NCI-H526 (cell line): ENCODE measurements around the gene PRICKLE4.

Experiments used
- DNase-seq, 2 experiments: peaks; one replicate each; lab custom pipeline; 2025; lab: John Stamatoyannopoulos, UW

PRICKLE4 gene

DNA sequence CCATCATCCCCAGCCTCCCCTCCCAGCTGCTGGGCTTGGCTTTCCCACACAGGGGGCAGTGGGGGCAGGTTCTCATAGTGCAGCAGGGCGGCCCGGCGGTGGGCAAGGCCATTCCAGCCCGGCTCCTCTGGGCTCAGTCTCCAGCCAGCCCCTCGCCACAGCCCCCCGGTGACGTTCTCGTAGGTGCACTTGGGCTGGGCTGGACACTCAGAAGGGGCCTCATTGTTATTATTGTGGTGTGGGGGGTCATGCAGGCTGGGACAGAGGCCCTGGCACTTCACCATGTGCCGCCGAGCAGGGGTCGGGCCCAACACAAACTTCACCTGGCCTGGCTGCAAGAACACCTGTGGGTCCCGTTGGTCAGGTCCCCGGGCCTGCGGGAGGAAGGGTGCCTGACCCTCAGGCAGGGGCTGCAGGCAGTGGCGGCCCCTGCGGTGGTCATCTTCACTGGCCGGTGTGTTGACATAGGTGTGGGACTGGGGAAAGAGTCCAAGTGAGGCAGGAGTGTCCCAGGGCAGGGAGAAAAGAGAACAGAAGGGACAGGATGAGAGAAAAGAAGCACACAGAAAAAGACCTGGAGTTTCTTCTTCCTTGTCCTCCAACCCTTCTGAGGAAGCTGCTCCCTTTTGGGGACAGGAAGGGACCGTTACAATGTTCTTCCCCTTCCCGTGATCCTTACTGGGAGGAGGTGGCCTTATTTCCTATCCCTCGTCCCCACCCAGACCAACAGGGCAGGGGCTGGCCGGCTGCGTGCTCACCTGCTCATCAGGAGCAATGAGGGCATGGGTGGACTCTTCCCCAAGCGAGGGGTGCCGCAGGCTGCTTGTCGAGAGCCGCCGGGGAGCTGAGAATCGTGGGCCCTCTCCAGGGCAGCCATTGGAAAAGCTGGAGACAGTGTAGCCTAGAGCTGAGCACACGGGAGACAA, 9.3 kb upstream of the PRICKLE4 start:
- no peak for DNase-seq

DNA sequence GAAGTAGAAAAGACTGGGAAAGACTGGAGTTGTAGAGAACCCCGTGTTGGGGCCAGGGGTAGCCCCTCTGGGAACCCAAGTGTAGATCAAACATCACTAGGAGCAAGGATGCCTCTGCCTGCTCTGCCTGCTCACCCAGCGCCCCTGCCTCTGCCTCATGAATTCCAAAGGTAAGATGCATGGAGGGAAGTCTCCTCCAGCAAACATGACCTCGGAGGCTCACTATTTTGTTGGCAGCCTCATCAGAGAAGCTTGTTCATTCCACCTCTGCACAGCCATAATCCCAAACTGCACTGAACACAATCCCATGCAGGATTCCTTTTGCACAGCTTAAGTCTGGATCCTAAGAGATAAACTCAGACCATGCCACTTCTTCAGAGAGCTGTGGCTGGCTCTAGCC, 5.7 kb upstream of the PRICKLE4 start:
- DNase-seq: no peak

DNA sequence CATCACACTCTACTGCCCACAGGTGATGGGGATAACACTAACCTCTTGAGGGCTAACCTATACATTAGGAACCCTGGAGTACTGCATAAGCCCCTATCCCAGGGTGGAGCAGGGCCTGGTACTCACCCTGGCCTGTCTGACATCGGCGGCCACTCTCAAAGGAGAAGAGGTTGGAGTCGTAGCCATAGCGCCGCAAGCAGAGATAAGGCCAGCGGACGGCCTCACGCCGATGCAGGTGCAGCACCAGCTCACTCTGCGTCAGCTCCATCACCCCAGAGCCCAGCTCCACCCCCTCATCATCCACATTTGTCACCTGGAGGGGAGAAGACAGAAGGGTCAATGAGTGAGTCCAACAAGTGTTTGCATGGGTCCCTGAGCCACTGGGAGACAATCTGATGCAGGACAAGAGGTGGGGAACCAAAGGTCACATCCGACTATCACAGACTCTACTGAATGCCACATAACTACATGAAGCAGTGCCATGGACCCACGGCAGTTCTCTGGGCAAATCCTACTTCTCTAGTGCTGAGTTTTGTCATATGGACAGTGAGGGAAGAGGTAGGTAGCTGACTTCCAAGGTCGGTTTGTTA, 5.2 kb upstream of the PRICKLE4 start:
- no peak for DNase-seq

DNA sequence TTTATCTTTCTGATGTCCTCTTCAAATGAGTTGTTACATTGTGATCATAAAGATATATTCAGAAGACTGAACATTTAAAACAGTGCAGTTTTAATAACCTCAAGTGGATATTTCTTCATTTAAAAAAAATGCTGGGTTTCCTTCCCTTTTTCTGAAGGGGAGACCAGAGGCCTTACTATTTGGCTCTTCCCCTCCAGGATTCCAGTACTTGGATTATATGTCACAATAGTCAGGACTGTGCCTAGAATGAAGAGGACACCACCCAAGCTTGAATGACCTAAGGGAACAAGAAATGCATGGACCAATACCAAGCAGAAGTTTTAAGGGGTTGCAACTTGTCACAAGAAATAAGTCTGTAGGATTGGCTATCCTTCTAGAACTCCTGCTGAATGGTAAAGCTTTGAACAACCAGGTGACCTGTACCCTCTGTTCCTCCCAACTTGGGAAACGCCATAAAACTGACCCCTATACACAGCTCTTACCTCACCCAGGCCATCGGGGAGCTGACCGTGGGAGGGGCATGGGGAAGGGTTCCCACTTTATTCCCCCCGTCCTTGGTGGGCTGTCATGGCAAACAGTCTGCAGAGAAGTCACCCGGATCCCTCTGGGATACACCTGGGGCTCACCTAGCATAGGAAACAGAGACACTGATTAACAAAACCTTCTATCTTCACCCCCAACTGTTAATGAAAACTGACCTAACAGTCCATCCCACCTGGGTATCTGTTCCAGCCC, 2.9 kb upstream of the PRICKLE4 start:
- no peak for DNase-seq

DNA sequence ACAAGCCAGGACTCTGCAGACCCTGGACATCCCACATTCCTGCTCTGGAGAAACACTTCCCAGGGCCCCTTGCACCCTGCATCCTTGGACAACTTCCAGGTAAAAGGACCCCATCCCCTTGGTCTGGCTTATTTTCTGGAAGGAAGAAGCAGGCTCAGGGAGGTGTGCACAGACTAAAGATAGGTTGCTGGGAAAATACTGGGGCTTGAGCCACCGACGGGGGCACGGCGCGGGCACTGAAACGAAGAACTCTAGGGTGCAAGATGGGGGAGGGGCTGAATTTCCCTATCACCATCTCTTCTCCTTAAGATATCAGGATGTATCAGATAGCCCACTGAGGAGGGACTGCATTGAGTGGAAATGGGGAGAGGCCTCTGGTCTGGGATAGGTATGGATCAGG, 1.7 kb upstream of the PRICKLE4 start:
- DNase-seq: no peak

DNA sequence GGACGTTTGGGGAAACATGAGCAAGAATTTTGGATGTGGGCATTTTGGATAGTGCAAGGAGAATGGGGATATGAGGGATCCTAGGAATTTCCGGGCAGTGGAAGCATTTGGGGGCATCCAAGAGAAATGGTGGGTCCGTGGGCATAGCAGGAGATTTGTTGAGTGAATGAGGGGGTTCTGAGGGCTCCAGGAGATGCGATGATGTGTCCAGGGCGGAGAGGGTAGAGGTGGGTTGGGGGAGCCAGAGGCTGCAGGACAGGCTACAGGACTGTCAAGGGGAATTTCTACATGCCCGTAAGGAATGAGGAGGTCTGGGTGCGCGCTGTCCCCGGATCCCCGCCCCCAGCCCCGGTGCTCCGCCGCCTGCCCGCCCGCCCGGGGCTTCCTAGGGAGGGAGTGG, 1.2 kb upstream of the PRICKLE4 start:
- DNase-seq: no peak

DNA sequence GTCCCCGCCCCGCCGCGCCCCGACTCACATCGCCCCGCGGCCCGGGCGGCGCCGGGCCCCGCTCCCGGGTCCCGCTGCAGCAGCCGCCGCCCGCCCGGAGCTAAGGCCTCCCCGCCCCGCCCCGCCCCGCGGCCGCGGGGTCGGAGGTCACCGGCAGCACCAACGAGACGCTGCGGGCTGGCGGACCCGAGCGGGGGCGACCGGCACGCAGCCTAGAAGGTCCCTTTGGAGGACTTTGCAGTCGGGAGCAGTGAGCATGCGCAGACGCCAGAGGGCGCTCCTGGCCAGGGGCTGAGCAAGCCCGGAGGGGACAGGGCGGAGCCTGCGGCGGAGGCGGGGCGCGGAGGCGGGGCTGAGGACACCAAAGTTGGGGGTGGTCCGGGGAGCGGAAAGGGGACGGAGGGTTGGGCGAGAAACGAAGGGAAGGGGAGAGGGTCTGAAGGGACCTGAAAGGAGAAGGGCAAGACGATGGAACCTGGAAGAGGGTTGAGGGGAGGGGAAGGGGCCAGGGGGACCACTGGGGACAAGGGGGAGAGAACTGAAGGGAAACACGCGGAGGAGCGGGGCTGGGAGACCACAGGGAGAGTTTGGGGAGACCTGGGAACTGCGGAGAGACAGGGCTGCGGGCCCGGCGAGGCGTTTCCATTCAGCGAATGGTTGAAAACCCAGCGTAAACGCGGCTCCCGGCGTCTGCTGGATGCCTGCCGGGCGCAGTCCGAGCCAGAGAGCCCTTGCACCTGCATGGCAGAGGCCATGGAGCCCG, 613 bp upstream of the PRICKLE4 start, which contains the start of gene FRS3:
FRS3 (minus strand) TSS at position 113 of the 763 bp plus-strand sequence. CDS start 2,913 bp downstream, outside the sequence.
- DNase-seq: peak; percentile 76 to 96

DNA sequence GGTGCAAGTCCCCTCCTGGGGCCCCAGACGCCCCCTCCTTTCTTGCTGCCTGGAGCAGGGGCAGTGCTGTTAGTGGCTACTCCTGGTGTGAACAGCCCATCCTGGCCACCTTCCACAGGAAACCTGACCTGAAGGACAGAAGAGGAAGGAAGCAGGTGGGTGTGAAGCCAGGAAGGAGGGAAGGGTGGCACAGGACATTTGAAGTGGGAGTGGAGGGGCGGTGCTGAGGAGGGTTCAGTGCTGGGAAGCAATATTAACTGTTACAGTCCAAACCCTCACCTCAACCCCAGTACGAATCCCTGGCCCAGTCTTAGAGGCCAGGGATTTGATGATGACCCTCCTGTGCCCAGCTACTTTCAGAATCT, 766 bp downstream of the PRICKLE4 start:
- DNase-seq: no peak

DNA sequence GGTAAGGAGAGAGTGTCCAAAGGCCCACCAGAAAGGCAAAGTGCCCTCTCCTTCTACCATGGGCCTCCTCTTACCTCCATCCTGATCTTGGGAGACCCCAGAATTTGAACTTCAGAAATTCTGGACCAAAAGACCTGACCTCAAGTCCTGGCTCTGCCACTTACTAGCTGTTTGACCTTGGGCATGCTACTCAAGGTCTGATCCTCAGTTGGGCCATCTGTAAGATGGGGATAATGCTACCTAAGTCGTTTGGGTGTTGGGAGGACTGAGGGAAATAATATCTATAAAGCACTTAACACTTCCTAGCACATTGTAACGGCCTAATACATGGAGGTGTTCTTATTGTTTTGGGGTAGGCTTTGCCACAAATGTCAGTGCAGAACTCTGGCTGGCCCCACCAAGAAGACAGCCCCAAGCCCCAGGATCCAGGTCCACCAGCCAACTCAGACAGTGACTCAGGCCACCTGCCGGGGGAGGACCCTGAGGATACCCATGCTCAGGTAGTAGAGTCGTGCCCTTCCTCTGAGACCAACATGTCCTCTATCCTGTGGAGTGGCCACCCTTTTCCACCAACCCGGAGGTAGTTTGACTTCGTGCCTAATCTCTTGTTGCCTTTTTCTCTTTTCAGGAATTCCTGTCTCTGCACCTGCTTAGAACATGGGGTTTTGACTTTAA, 2.7 kb downstream of the PRICKLE4 start:
- no peak for DNase-seq

DNA sequence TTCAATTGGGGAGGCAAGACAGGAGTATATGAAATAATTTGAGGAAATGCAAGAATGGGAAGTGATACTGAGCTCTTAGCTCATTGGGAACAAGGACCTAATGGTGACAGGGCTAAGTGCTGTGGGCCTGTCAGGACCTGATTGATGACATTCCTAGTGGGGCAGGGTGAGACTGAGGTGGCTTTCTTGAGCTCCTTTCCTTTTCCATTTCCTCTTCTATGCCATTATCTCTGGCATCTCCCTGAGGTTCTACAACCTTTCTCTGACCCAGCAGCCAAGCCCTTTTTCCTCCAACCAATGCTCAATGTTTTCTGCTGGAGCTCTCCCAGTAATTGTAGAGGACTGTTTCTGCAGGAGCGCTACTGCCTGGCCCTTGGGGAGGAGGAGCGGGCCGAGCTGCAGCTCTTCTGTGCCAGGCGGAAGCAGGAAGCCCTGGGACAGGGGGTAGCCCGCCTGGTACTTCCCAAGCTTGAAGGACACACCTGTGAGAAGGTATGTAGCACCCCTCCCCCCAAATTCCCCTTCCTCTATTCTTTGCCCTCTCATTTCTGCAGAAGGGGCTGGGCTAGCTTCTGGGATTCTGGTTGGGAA, 4.1 kb downstream of the PRICKLE4 start:
- DNase-seq: no peak

DNA sequence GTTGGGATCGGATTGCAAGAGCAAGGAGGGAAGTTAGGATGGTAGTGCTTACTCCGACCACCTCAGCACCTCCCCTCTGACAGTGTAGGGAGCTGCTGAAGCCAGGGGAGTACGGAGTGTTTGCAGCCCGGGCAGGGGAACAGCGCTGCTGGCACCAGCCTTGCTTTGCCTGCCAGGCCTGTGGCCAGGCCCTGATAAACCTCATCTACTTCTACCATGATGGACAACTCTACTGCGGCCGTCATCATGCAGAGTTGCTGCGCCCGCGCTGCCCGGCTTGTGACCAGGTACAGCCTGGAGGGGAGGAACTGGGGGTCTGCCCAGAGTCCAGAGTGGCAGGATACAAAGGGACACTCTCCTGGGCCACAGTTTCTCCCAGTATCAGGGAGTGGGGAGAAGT, 4.7 kb downstream of the PRICKLE4 start:
- DNase-seq: no peak

DNA sequence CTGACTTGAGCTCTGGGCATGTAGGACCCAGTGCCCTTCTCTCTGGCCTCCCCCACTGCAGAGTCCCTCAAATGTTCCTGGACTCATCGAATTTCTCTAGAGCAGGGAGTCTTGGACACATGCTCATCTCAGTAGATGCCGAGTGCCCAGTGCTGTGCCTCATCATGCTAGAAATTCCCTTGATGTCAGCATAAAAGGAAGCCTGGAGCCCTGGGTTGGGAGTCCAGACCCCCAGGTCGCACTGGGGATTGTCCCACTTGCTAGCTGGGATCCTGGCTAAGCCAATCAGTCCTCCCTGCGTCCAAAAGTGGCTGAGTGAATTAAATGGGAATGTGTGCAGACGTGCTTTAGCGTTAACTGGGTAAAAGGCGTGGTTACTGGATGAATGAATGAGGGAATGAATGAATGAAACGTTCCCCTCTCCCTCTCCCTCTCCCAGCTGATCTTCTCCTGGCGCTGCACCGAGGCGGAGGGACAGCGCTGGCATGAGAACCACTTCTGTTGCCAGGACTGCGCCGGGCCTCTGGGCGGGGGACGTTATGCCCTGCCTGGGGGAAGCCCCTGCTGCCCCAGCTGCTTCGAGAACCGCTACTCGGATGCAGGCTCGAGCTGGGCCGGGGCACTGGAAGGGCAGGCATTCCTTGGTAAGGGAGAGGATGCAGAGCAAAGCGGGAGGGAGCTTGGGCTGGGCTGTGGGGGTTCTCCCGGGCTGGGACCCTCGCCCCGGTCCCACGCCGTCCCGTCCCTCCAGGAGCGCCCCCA, 5.3 kb downstream of the PRICKLE4 start:
- peak in 1 of 2 experiments; percentile 67 for DNase-seq

DNA sequence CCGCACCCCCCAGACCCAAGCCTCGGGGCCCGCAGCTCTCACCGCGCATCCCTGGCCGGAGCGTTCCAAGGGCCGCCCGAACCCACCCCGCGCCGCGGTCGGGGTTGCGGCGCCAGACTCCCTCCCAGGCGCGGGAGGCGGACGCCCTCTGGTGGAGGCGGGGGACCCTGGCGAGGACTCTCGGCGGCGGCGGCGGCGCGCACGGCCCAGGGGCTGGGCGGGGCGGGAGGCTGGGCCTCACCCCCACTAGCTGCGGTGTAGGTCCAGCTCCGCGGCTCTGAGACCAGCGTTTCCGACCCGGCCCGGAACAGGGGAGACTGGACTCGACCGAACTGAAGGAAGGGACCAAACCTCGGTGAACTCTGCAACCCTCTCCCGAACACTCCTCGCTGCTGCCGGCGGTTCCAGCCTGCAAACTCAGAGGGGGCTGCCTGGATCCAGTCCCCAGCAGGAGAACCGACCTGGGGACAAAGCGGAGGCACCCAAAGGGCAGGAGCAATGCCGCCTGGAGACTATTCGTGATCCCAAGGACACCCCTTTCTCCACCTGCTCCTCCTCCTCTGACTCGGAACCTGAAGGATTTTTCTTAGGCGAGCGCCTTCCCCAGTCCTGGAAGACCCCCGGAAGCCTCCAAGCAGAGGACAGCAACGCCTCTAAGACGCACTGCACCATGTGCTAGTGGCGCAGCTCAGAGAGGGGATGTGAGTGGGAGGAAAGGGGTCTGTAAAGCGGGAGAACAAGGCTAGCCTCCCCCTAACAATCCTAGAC, 6.1 kb downstream of the PRICKLE4 start:
- peak; percentile 49 to 89 for DNase-seq

DNA sequence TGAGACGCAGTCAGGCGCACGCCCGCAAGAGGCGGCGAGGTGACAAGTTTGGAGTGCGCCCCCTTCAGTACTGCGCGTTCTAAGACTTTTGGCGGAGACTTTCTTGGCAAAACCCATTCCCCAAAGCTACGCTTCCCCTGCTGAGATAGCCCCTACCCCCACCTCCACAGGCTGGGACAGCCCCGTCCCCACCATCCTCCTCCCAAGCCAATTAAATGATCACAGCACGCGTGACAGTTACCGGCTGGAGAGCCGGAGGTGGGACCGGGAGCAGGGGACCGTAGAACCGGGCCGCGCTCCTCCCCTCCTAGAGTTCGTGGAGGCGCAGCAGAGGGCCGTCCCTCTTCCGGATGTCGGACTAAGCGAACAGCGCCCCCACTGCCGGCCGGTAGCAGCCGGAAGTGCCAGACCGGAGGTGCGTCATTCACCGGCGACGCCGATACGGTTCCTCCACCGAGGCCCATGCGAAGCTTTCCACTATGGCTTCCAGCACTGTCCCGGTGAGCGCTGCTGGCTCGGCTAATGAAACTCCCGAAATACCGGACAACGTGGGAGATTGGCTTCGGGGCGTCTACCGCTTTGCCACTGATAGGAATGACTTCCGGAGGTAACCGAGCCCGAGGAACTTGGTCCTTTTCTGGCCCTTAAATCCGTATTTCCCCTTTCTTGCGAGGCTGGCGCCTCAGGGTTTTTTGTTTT, 6.8 kb downstream of the PRICKLE4 start, which contains the start of gene TOMM6:
TOMM6 (plus strand) TSS at position 476 of the 699 bp plus-strand sequence; CDS start at position 480, 4 bp downstream.
- DNase-seq: peak; percentile 82 to 96

DNA sequence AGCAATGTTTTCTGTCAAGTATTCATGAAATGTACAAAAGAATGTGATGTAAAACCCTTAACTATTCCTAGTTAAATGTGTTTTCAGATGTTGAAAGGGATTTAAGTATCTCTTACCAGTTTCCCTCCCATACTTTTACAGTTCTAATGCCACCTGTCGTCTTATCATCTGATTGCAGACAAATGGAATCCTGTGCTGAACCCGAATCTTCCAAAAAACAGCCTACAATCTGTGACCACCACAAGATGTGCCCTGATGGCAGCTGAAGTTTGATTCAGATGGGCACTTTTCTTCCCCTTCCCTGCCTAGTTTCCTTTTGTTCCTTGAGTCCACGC, 8.8 kb downstream of the PRICKLE4 start:
- DNase-seq: no peak

DNA sequence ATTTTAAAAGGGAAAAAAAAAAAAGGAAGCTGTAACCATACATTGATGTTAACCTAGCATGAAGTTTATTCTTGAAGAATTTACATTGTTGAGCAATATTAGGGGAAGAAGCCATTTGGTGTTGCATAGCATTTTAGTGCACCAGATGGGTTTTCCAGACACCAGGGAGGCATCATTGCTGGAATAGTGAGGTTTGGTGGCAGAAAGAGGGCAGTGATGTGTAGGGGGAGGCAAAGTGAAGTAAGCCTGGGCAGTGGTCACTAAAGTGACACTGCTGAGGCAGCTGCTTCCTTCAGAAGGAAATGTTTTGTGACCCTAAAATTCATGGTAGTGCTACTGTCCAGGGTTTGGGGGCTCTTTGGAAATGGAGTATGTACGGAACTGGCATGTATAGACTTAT, 9.5 kb downstream of the PRICKLE4 start:
- DNase-seq: no peak

DNA sequence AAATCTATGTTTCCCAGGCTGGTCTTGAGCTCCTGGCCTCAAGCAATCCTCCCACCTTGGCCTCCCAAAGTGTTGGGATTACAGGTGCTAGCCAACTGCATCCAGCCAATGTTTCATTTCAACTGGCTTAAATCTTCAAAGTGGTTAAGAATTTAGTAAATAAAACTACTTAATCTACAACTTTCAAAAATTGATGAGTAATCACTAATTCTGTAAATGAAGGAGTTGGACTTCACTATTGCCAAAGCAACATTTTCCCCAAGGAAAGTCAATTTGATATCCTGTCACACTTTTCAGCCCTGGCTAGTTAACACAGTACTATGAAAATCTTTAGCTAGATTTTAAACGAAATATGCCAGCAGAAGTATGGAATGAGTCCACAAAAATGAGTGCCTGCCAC, 10.7 kb downstream of the PRICKLE4 start:
- no peak for DNase-seq

DNA sequence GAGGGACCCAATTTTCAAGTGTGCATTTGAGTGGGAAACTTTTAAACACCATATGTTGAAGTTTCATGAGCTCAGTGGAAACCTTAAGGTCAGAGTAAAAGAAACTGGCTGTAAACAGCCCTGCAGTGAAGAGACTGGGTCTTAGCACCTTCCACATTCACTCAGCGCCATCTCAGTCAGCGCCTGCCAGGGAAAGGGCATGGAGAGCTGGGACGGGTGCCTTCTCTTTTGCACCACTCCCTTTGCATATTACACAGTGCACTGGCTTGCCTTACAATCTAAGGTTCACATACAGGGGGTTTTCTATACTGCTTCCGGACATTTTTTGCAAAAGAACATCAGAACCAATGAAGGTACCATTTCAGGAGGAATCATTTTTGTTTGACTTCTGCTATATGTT, 11.4 kb downstream of the PRICKLE4 start:
- DNase-seq: no peak

DNA sequence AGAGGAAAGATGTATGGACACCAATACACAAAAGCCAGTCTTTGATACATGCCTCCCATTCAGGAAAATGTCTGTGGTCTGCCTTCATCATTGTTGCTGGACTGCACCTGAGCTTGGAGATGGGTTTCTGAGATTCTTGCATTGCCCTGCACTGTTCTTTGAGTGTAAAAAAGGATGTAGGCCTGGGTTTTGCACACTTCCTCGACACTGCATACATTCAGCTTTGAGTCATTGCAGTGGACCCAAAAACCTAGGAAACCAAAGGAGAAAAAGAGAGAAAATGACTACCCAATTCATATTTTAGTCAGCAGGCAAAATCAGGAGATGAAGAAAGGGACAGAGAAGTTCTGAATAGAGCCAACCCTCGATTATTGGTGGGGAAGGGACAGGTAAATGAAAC, 15.9 kb downstream of the PRICKLE4 start:
- no peak for DNase-seq
